ENCODE data around the gene MARCKSL1. TPM values are rescaled to one million over a fixed set of nuclear protein-coding genes. Genes with fewer than 3 reads are reported as not detected.
A peak's percentile ranks its signal among the peaks of the same experiment; 100 is the strongest.

The MARCKSL1 gene
- total and polyA plus RNA-seq, 2 of the 13 experiments (the other 11 are each of a cell fraction or from before 2014, with no cell fraction given): 81.9 to 155 TPM

DNA sequence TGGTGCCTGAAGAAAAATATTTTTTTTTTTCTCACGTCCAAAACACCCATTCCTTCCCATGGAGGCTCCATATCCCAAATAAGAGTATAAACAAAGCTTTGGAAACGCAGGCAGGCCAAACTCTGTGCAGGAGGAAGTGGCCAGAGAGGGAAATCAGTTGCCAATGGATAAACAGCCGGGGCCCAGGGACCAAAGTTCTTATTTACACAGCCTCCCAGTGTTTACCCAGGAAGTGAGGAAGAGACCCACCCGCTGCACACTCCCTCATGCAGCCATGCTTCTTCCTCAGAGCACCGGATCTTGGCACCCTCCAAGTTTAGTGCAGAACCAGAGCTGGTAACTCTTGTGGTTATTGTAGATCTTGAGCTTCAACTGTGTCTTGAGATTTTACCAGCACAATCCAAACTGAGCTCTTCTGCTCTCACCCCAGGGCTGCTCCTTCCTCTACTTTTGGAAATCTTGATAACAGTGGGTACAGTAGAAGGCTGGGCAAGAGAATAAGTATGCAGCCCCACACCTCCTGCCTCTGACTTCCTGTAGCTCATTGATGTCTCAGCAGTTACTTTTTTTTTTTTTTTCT, 14.2 kb downstream of the MARCKSL1 start:
- Histone ChIP-seq H2AFZ (ENCODE audit: low read length) (no peak overlapping the region), H3K27ac (ENCODE audit: extremely low read length, insufficient read depth, low read length) (peak overlapping the region; percentile 77)
- peak; percentile 91 for FAIRE-seq
- TF ChIP-seq TGIF2 (CRISPR knock-in tag; IDR thresholded peaks at IDR 0.05) (no peak), PHF8 (CRISPR knock-in tag; IDR thresholded peaks at IDR 0.05) (peak; percentile 31; the same call in 1 of the 2 replicates), PLRG1 (conservative IDR thresholded peaks at IDR 0.05) (no peak), ZBTB42 (CRISPR knock-in tag; IDR thresholded peaks at IDR 0.05) (no peak), HMG20A (CRISPR knock-in tag; IDR thresholded peaks at IDR 0.05; ENCODE audit: borderline replicate concordance) (peak; percentile 84), CHD2 (IDR thresholded peaks at IDR 0.05; ENCODE audit: low read depth, low read length) (no peak), PRMT3 (CRISPR knock-in tag; IDR thresholded peaks at IDR 0.05; ENCODE audit: borderline replicate concordance, low read depth) (no peak), GATAD2A (CRISPR knock-in tag; IDR thresholded peaks at IDR 0.05) (peak; percentile 96), TARDBP (CRISPR knock-in tag; IDR thresholded peaks at IDR 0.05) (peak; percentile 74), TEAD3 (CRISPR knock-in tag; optimal IDR thresholded peaks at IDR 0.05; ENCODE audit: borderline replicate concordance) (peak; percentile 71), MAF1 (CRISPR knock-in tag; IDR thresholded peaks at IDR 0.05; ENCODE audit: borderline replicate concordance) (0 out of 2 replicates have a peak, but pooled peaks have one; percentile 26), GPN1 (CRISPR knock-in tag; IDR thresholded peaks at IDR 0.05; ENCODE audit: borderline replicate concordance) (no peak), HHEX (CRISPR knock-in tag; IDR thresholded peaks at IDR 0.05) (no peak), ISX (CRISPR knock-in tag; conservative IDR thresholded peaks at IDR 0.05) (no peak), ARNT (IDR thresholded peaks at IDR 0.05) (no peak), ZFP90 (CRISPR knock-in tag; IDR thresholded peaks at IDR 0.05; ENCODE audit: borderline replicate concordance) (no peak), ZNF749 (CRISPR knock-in tag; IDR thresholded peaks at IDR 0.05; ENCODE audit: borderline replicate concordance) (no peak; the same call in 1 of the 2 replicates), ZFP1 (CRISPR knock-in tag; IDR thresholded peaks at IDR 0.05) (no peak), ZNF775 (CRISPR knock-in tag; IDR thresholded peaks at IDR 0.05; ENCODE audit: borderline replicate concordance) (no peak), EHMT2 (IDR thresholded peaks at IDR 0.05; ENCODE audit: borderline replicate concordance, low read depth, low read length) (no peak), ATRX (CRISPR knock-in tag; IDR thresholded peaks at IDR 0.05; ENCODE audit: borderline replicate concordance) (no peak), ZNF777 (CRISPR knock-in tag; IDR thresholded peaks at IDR 0.05) (no peak), MIXL1 (CRISPR knock-in tag; IDR thresholded peaks at IDR 0.05) (peak; percentile 52; the same call in 1 of the 2 replicates), MTF2 (CRISPR knock-in tag; IDR thresholded peaks at IDR 0.05; ENCODE audit: borderline replicate concordance) (no peak), BRD4 (CRISPR knock-in tag; IDR thresholded peaks at IDR 0.05) (peak; percentile 67; the same call in 1 of the 2 replicates), ZNF879 (CRISPR knock-in tag; IDR thresholded peaks at IDR 0.05) (no peak)
- TF ChIP-seq, protein P1, sequence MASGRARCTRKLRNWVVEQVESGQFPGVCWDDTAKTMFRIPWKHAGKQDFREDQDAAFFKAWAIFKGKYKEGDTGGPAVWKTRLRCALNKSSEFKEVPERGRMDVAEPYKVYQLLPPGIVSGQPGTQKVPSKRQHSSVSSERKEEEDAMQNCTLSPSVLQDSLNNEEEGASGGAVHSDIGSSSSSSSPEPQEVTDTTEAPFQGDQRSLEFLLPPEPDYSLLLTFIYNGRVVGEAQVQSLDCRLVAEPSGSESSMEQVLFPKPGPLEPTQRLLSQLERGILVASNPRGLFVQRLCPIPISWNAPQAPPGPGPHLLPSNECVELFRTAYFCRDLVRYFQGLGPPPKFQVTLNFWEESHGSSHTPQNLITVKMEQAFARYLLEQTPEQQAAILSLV (CRISPR knock-in tag; IDR thresholded peaks at IDR 0.05; ENCODE audit: borderline replicate concordance): no peak
- TF ChIP-seq, protein P2, sequence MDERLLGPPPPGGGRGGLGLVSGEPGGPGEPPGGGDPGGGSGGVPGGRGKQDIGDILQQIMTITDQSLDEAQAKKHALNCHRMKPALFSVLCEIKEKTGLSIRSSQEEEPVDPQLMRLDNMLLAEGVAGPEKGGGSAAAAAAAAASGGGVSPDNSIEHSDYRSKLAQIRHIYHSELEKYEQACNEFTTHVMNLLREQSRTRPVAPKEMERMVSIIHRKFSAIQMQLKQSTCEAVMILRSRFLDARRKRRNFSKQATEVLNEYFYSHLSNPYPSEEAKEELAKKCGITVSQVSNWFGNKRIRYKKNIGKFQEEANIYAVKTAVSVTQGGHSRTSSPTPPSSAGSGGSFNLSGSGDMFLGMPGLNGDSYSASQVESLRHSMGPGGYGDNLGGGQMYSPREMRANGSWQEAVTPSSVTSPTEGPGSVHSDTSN (CRISPR knock-in tag; IDR thresholded peaks at IDR 0.05): no peak

More for the DNA sequence above, 14.2 kb downstream of the MARCKSL1 start:
- H4K20me1 ChIP-seq (ENCODE audit: insufficient read depth, low read length): no peaks in the 10 kb centered on the region
- no peaks in the 10 kb centered on the region for H3K27me3 ChIP-seq (ENCODE audit: control insufficient read depth in 1 of 2, insufficient read depth in 2 of 2, low read length in 2 of 2)
- BruUV-seq (replicated peaks): no TSS peak
- WGBS (ENCODE audit: low lambda C conversion rate): 4% methylated on average over 5 of the region's 5 CpGs
- peak overlapping the region; percentile 43; the same call in 1 of the 2 replicates for H3K9ac ChIP-seq (ENCODE audit: insufficient read depth, low read depth, low read length)
- H3K36me3 ChIP-seq (replicated peaks in 1 of 2; ENCODE audit: control insufficient read depth in 1 of 2, insufficient read depth in 2 of 2, low read length in 2 of 2): peaks cover 12 to 48% of the 10 kb centered on the region in 2 experiments
- ChIA-PET CTCF (ENCODE audit: low intra/inter-chr PET ratio, low total read pairs) (no interaction called here), POLR2A (interaction anchor here (0.6 to 5.2 kb wide), 25 partner anchors 9 to 142 kb away, joined by 3 to 94 read pairs (median 6); partner anchors contain the start of genes BSDC1, HDAC1, IQCC and LCK)
- peak; percentile 86 for DNase-seq (ENCODE audit: low spot score)
- in situ Hi-C loops (cut with HindIII; ENCODE audit: extremely low pct_ligation_motif_present, low pct_unique_long_range_greater_than_20kb) (no loop called here), intact Hi-C loops (cut with micrococcal nuclease; ENCODE audit: unreplicated experiment) (no loop called here)
- H3K4me3 ChIP-seq (replicated peaks in 1 of 3; ENCODE audit: insufficient read depth in 1 of 3, low read depth in 2 of 3, low read length in 3 of 3): peak overlapping the region in 1 of 3 experiments; percentile 20; a peak in 1 of 6 replicates
- peak; percentile 92 for ATAC-seq
- H3K9me3 ChIP-seq (ENCODE audit: low read length): no peaks in the 10 kb centered on the region
- H3K4me2 ChIP-seq (ENCODE audit: low read depth, low read length): peak overlapping the region; percentile 54
- H3K4me1 ChIP-seq (ENCODE audit: insufficient read depth, low read length): peaks cover 49% of the 10 kb centered on the region
- H3K79me2 ChIP-seq (ENCODE audit: insufficient read depth, low read length): peaks cover 9% of the 10 kb centered on the region

Measured in HepG2 (cell line).